ENCODE measurements around the gene AWAT1.

- TF ChIP-seq TAF1 (IDR thresholded peaks at IDR 0.05; ENCODE audit: low read depth) (no peak), MAX (IDR thresholded peaks at IDR 0.05) (no peak)
These were observed 21.0 kb downstream of the AWAT1 start for GRCh38 chrX:70255452-70255851.
